PC-3 (cell line): Measurements from ENCODE around the gene PLEKHA5. TPM values are rescaled to one million over a fixed set of nuclear protein-coding genes. Genes with fewer than 3 reads are reported as not detected.
A peak's percentile ranks its signal among the peaks of the same experiment; 100 is the strongest.

Experiments used
- ATAC-seq: fragments of 200-7000 bp; cut with Tn5 transposase; 2 replicates; pipeline ENCODE4 v1.9.1; 2020; ENCODE audit warnings: mild to moderate bottlenecking, moderate library complexity
- BruUV-seq: library from RNA; stranded (reverse); fragments of 400-500 nt; replicated peaks from 2 replicates; lab custom pipeline; 2021; lab: Mats Ljungman, UMichigan
- CTCF ChIA-PET: fragments of 300-600 bp; sonication (Branson Sonifier 250); formaldehyde crosslinking; loops from one replicate; lab custom pipeline; 2022; ENCODE audit warnings: antibody characterized with exemption; lab: Charles Lee
- POLR2A ChIA-PET: fragments of 300-600 bp; sonication (Branson Sonifier 250); formaldehyde crosslinking; loops from one replicate; lab custom pipeline; 2022; ENCODE audit warnings: antibody characterized with exemption; ENCODE audit not compliant: unreplicated experiment; lab: Charles Lee
- DNase-seq: peaks from one replicate; pipeline ENCODE4 v3.0.0-alpha.2; 2015
- H2AFZ ChIP-seq: fragments of 300-600 bp; sonication (generic); 2 replicates; pipeline ENCODE4 v1.6.0; 2016; ENCODE audit warnings: antibody characterized with exemption, low read length
- H3F3A ChIP-seq: fragments of 300-600 bp; sonication (generic); one replicate; pipeline ENCODE4 v1.6.0; 2017; ENCODE audit warnings: antibody characterized with exemption, low read length, control low read depth, mild to moderate bottlenecking; ENCODE audit not compliant: unreplicated experiment
- H3K27ac ChIP-seq: fragments of 300-600 bp; sonication (generic); 2 replicates; pipeline ENCODE4 v1.5.1; 2016; ENCODE audit warnings: mild to moderate bottlenecking, low read length
- H3K27me3 ChIP-seq: fragments of 300-600 bp; sonication (generic); 2 replicates; pipeline ENCODE4 v1.6.1; 2016; ENCODE audit warnings: low read length, mixed read lengths
- H3K36me3 ChIP-seq: fragments of 300-600 bp; sonication (generic); 2 replicates; pipeline ENCODE4 v1.6.1; 2016; ENCODE audit warnings: low read depth, mixed run types, low read length, mixed read lengths
- H3K4me1 ChIP-seq: fragments of 300-600 bp; sonication (generic); 2 replicates; pipeline ENCODE4 v1.5.1; 2016; ENCODE audit warnings: low read length; ENCODE audit not compliant: insufficient read depth
- H3K4me2 ChIP-seq: fragments of 300-600 bp; sonication (generic); 2 replicates; pipeline ENCODE4 v1.6.0; 2016; ENCODE audit warnings: low read length
- H3K4me3 ChIP-seq: fragments of 300-600 bp; sonication (generic); 2 replicates; pipeline ENCODE4 v1.5.1; 2016; ENCODE audit warnings: mild to moderate bottlenecking, low read length, mixed read lengths
- H3K79me2 ChIP-seq: fragments of 300-600 bp; sonication (generic); 2 replicates; pipeline ENCODE4 v1.6.1; 2017; ENCODE audit warnings: low read length, mixed read lengths
- H3K9ac ChIP-seq: fragments of 300-600 bp; sonication (generic); 2 replicates; pipeline ENCODE4 v1.6.0; 2016; ENCODE audit warnings: mild to moderate bottlenecking, low read length
- H3K9me2 ChIP-seq: fragments of 300-600 bp; sonication (generic); replicated peaks from 2 replicates; pipeline ENCODE4 v1.6.1; 2016; ENCODE audit warnings: mixed run types, low read length, mixed read lengths
- H3K9me3 ChIP-seq: fragments of 300-600 bp; sonication (generic); 2 replicates; pipeline ENCODE4 v1.6.1; 2016; ENCODE audit warnings: low read length, mixed read lengths
- H4K20me1 ChIP-seq: fragments of 300-600 bp; sonication (generic); 2 replicates; pipeline ENCODE4 v1.6.1; 2016; ENCODE audit warnings: low read length, mixed read lengths
- EZH2 ChIP-seq: fragments of 300-600 bp; sonication (generic); IDR thresholded peaks from one replicate; pipeline ENCODE4 v1.6.1; 2017; ENCODE audit warnings: antibody characterized with exemption, mild to moderate bottlenecking, low read length; ENCODE audit not compliant: unreplicated experiment
- EZH2phosphoT487 ChIP-seq: fragments of 300-600 bp; sonication (generic); IDR thresholded peaks from 2 replicates; pipeline ENCODE4 v1.6.1; 2018; ENCODE audit warnings: mild to moderate bottlenecking, antibody characterized with exemption, low read length, borderline replicate concordance
- intact Hi-C: fragments of 100-400 bp; cut with micrococcal nuclease; formaldehyde crosslinking; loops from 2 replicates; pipeline ENCODE4 v1.9.0; 2023
- total RNA-seq: library from RNA; depleted of rRNA; stranded (reverse); fragments of >200 nt; gene quantifications from 2 replicates; pipeline ENCODE4 v1.2.3, GENCODE V29; 2014
- TF ChIP-seq, protein P1 (sequence below): fragments of 300-600 bp; sonication (generic); conservative IDR thresholded peaks from 2 replicates; pipeline ENCODE4 v1.5.1; 2017; ENCODE audit warnings: antibody characterized with exemption, low read depth, mild to moderate bottlenecking, low read length

PLEKHA5 gene
- total RNA-seq, 1 experiment from 2014 or later = 16.7 TPM

DNA sequence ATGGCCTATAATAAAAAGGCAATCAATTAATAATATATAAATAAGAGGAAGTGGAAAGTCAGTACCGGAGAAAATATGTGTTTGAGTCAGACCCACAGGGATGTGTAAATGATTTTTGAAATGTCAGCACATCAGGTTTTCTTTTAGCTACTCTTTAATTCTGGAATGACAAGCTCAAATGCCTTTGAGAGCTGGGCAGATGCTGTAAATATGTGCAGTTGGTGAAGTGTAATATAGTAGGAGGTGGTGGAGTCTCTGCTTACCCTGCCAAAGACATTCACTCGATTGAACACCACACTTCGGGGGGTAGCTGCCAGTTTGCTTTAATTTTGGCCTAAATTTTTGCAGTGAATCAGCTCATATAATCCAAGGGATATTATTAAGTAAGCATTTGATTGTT lies 93.0 kb downstream of the PLEKHA5 start:
- Histone ChIP-seq H3K9me3 (no peaks in the 10 kb centered on the region), H3K4me2 (no peak overlapping the region), H3K36me3 (no peaks in the 10 kb centered on the region), H2AFZ (no peak overlapping the region), H3F3A (peaks cover 6% of the 10 kb centered on the region), H3K9ac (0 out of 2 replicates have a peak overlapping the region, but pooled peaks have one; percentile 18), H3K4me1 (peaks cover 26% of the 10 kb centered on the region), H4K20me1 (no peaks in the 10 kb centered on the region), H3K9me2 (no peaks in the 10 kb centered on the region), H3K4me3 (no peak overlapping the region), H3K27ac (peak overlapping the region; percentile 90), H3K79me2 (no peaks in the 10 kb centered on the region), H3K27me3 (no peaks in the 10 kb centered on the region)
- no peak for DNase-seq
- ChIA-PET CTCF (interaction anchor here (0.7 kb wide), 1 partner anchor 91 kb away, joined by 3 read pairs; no protein-coding TSS in a partner anchor), POLR2A (no interaction called here)
- no peak for ATAC-seq
- TF ChIP-seq EZH2 = no peak
- TF ChIP-seq, protein P1, sequence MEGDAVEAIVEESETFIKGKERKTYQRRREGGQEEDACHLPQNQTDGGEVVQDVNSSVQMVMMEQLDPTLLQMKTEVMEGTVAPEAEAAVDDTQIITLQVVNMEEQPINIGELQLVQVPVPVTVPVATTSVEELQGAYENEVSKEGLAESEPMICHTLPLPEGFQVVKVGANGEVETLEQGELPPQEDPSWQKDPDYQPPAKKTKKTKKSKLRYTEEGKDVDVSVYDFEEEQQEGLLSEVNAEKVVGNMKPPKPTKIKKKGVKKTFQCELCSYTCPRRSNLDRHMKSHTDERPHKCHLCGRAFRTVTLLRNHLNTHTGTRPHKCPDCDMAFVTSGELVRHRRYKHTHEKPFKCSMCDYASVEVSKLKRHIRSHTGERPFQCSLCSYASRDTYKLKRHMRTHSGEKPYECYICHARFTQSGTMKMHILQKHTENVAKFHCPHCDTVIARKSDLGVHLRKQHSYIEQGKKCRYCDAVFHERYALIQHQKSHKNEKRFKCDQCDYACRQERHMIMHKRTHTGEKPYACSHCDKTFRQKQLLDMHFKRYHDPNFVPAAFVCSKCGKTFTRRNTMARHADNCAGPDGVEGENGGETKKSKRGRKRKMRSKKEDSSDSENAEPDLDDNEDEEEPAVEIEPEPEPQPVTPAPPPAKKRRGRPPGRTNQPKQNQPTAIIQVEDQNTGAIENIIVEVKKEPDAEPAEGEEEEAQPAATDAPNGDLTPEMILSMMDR = no peak
- no peak for TF ChIP-seq EZH2phosphoT487
- intact Hi-C loops = loop anchor here (1.0 kb wide), 1 partner anchor 21 kb away; no protein-coding TSS in a partner anchor
- no TSS peak for BruUV-seq

DNA sequence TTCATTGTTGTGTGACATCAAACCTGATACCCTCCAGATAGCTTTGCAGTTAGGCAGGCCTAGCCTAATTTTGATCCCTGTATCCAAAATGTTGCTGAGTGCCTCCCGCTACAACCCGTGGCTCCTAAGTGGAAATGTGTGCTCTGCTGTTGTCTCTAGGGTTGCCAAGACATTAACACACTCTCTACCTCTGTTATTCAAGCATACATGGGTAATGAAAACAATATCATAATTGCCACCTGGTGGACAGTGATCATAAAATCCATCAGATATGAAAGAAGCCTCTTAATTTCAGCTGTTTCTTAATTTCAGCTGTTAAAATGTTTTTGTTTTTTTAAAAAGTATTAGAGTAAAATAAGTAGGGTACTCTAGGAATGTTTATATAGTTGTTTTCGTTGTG lies 93.5 kb downstream of the PLEKHA5 start:
- ATAC-seq = peak; percentile 56; the same call in 1 of the 2 replicates
- Histone ChIP-seq H3K27ac (peak overlapping the region; percentile 90), H3K4me3 (no peak overlapping the region), H3K4me1 (peaks cover 26% of the 10 kb centered on the region), H3K9me3 (no peaks in the 10 kb centered on the region), H3K9ac (no peak overlapping the region), H3K27me3 (no peaks in the 10 kb centered on the region), H3K79me2 (no peaks in the 10 kb centered on the region), H3K36me3 (no peaks in the 10 kb centered on the region), H3F3A (peaks cover 6% of the 10 kb centered on the region), H2AFZ (no peak overlapping the region), H3K4me2 (no peak overlapping the region), H3K9me2 (no peaks in the 10 kb centered on the region), H4K20me1 (no peaks in the 10 kb centered on the region)
- ChIA-PET POLR2A (no interaction called here), CTCF (interaction anchor here (0.6 kb wide), 1 partner anchor 361 kb away, joined by 4 read pairs; no protein-coding TSS in a partner anchor)
- intact Hi-C loops = no loop called here
- no TSS peak for BruUV-seq
- TF ChIP-seq EZH2 = no peak
- TF ChIP-seq, protein P1 = peak; percentile 55
- no peak for TF ChIP-seq EZH2phosphoT487
- peak; percentile 46 for DNase-seq

DNA sequence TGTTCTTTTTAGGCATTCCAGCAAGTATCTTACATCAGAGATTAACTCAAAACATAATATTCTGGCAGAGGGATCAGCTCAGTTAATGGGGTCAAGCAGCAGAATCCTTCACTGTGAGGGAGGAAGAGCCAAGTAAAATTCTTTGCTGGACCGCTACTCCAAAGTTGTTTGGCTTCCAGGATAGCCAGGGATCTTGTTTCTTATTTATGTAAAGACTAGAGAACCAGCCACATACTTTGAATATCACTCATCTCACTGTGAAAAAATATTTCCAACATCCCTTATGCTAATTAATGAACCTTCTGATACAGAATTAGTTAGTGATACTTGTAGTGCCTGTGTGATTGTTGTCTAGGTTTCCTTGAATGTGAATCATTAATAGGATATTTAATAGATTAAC lies 94.2 kb downstream of the PLEKHA5 start:
- no peaks in the 10 kb centered on the region for H3K79me2 ChIP-seq

More for the DNA sequence above, 94.2 kb downstream of the PLEKHA5 start:
- no peaks in the 10 kb centered on the region for H3K9me2 ChIP-seq
- H3K4me2 ChIP-seq = no peak overlapping the region
- BruUV-seq = no TSS peak
- intact Hi-C loops = no loop called here
- TF ChIP-seq EZH2 = no peak
- TF ChIP-seq EZH2phosphoT487 = no peak
- TF ChIP-seq, protein P1 = no peak
- DNase-seq (no peak), ATAC-seq (no peak)
- no peaks in the 10 kb centered on the region for H3K9me3 ChIP-seq
- no peaks in the 10 kb centered on the region for H3K36me3 ChIP-seq
- H3F3A ChIP-seq = peaks cover 6% of the 10 kb centered on the region
- POLR2A ChIA-PET = no interaction called here
- no peaks in the 10 kb centered on the region for H4K20me1 ChIP-seq
- no peaks in the 10 kb centered on the region for H3K27me3 ChIP-seq
- no peak overlapping the region for H2AFZ ChIP-seq
- H3K4me3 ChIP-seq = no peak overlapping the region
- no peak overlapping the region for H3K27ac ChIP-seq
- CTCF ChIA-PET = interaction anchor here (0.6 kb wide), 1 partner anchor 362 kb away, joined by 4 read pairs; no protein-coding TSS in a partner anchor
- peaks cover 26% of the 10 kb centered on the region for H3K4me1 ChIP-seq
- no peak overlapping the region for H3K9ac ChIP-seq
